Stimulated activated CD4-positive, alpha-beta T cell treated with anti-CD3 and anti-CD28 coated beads, Interleukin-12 subunit alpha, Interleukin-12 subunit beta, amount 100 ng/mL, for 48 hours (primary cell): ENCODE measurements around the gene MYH11.
"Not testable (repeated sequence)": the region's sequence is repeated elsewhere in the genome, so short reads cannot be mapped to it uniquely, and the experiment has no call there.

ENCODE experiments used
- DNase-seq, 3 donors: peaks; one replicate each; pipeline ENCODE4 v3.0.0-alpha.2; 2020; ENCODE audit warnings: low read depth in 2 of 3, low spot score in 1 of 3

The MYH11 gene

DNA sequence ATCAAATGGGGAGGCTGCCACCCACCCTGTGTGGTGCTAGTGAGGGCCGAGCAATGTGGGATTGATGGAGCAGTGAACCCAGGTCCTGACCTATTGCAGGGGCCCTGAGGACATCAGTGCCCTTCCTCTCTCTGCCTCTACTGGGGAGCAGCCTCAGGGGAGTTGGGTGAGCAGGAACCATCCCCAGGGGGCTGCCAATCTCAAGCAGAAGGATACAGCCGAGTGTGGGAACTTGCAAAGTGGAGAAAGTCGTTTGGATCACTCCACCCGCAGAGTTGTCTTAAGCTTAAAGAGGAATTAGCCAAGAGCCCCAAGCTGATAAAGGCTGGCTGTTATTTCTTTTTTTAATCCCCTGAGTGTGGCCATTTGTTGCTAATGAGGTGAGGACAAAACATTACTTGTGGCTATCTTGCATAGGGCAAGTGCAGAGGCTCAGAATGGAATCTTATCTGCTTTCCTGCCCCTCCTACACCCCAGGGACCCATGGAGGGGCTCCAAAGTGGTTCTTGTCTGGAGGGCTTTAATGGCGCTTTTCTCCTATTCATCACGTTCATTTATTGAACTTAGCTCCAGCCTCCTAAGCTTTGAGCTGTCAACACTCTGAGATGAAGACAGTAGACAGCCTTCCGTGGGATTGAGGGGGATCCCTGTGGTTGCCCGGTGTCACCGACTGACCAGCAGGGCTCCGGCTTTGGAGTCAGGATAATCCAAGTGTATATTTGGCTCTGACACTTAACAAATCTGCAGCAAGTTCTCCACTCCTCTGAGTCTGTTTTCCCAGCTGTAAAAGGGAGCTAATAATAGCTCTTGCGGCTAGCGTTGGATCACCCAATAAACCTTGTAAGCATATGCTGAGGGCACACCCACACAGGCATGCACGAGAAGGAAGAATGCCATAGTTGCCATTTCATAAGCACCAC, 45.1 kb downstream of the MYH11 start:
- no peak for DNase-seq

DNA sequence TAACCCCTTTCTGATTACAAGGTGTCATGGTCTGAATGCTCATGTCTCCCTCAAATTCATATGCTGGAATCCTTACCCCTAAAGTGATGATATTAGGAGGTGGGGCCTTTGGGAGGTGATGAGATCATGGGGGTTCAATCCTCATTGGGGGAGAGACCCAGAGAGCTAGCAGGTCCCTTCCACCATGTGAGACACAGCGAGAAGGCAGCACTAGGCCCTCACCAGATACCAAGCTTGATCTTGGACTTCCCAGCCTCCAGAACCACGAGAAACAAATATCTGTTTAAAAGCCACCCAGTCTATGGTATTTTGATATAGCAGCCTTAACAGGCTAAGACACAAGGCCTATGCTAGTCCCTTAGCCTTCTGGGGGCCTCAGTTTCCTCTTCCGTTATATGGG, 45.9 kb downstream of the MYH11 start:
- DNase-seq, result no peak

DNA sequence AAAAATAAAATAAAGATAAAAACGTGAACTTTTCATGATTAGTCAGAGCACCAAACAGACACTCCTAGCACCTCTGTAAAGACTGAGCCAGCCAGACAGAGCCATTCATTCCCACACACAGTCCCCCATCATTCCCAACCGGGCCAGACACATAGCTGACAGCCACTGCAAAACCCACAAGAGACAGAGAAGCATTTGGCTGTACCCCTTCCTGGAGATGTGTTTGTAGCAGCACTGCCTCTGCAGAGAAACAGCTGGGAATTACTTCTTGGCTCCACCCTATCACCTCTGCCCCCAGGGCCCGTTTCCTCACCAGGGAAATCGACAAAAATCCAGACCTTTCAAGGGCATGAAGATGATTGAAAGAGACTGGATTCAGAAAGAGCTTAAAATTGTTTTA, 46.4 kb downstream of the MYH11 start:
- DNase-seq, result no peak

GRCh38 chr16:15809297-15809696, 47.5 kb downstream of the MYH11 start:
- DNase-seq, result not testable (repeated sequence)

DNA sequence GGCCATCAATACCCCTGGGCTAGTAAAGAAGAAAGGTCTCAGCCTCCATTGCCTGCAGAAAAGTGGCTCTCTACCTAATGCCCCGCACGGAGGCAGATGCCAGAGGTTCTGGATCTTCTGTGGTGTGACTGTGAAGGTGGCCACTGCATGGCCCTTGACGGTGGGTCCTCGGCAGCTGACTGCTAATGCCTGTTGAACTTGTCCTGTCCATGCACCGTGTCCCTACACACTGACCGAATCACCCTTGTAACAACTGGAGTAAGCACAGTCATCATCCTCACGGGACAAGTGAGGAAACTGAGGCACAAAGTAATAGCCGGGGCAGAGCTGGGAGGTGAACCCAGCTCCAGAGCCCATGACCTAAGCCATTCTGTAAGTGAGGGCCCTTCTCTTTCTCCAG, 48.8 kb downstream of the MYH11 start:
- DNase-seq, result no peak

DNA sequence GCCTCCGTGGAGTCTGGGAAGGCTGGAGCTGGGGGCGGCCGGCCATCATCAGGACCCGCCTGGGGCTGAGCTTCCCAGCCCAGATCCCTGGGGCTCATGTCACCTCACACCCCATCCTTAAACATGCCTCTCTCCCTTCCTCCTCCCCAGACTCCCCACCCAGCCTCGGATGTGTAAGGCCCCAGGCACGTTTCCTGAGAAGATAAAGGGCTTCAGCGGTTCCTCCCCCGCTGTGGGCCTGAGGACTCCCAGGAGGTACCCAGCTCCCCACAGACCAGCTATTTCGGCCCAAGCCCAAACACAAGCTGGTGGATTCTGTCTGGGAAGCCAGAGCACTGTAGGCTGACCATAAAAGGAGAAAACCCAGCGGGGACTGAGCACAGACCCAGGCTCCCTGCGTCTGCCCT, 49.2 kb downstream of the MYH11 start:
- DNase-seq, result no peak

- DNase-seq, result no peak
Measured at GRCh38 chr16:15803618-15804017, 53.2 kb downstream of the MYH11 start.

GRCh38 chr16:15799851-15800495, 56.9 kb downstream of the MYH11 start:
- no peak for DNase-seq

DNA sequence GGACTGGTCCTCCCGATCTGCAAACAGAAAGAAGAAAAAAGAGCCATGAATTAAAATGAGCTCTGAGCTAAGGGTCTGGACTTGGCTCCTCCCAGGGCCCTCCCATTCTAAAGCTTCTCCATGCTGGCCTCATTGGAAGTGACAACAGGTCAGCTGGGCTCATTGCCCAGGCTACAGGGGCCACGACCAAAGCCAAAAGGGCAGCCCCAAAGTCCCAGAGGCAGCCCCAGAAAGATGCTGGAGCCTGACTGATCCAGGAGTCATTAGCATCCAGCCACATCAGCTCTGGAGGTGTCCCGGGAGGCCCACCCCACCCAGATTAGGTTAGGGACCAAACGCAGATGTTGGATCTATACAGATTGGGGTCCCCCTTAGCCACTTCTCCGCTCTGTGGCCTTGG, 58.2 kb downstream of the MYH11 start:
- no peak for DNase-seq

DNA sequence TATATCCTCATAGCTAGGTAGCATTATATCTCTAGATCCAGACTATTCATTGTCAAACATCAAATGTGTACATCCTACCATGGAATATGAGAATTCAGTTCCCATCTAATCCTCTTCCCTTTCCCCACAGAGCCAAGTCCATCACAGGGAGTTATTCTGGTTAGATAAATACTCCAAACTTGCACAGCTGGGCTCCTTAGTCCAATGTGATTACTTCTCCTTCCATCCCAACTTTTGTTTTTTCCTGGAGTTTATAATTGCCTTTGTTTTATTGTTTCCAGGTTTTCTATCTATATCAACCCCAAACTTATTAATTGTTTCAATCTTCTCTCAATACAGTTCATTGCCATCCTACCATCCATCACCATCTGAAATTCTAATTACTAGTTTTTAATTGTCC, 59.9 kb downstream of the MYH11 start:
- DNase-seq, result no peak

GRCh38 chr16:15795615-15796014, 61.2 kb downstream of the MYH11 start:
- no peak for DNase-seq

- DNase-seq, result no peak
Measured at GRCh38 chr16:15792563-15792971, 64.3 kb downstream of the MYH11 start.

DNA sequence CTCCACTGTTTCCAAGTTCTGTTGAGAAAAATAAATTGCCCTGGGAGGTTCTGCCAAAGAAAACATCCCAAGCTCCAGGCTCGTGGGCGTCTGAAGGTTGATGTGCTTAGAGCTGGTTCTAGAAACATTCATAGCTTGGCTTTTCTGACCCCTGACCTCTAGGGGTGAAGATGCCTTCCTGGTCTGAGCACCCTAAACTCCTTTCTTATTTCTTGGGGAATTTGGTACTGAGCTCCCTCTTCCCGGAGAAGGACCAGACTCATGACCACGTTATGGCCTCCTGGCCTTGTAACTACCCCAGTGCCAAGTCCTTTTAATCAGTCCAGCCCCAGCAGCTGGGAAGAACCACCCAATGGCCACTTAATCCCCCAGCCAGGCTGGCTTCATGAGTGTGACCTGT, 66.4 kb downstream of the MYH11 start:
- DNase-seq, result no peak

DNA sequence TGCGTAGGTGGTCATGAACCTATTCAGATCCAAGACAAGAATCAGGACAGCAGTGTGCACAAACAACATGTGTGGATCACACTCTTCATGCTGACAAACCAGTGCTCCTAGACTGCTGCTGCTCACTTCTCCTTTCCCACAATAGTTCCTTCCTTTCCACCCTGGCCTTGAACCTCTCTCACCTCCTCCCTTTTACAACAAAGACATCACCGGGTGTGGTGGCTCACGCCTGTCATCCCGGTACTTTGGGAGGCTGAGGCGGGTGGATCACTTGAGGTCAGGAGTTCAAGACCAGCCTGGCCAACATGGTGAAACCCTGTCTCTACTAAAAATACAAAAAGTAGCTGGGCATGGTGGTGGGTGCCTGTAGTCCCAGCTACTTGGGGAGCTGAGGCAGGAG, 67.0 kb downstream of the MYH11 start:
- DNase-seq, result not testable (repeated sequence)

DNA sequence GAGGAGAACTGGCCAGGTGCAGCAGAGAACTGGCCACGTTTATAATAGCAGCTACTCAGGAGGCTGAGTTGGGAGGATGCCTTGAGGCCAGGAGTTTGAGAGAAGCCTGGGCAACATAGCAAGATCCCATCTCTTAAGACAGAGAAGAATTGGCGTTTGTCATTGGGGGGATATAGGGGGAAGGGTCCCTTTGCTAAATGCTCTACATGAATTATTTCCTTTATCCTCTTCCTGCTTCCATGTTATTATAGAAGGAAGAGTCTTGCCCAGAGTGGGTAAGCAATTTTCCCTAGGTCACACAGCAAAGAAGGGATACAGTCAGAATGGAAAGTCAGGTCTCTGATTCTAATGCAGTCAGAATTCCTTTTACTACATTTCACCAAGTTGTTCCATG, 68.0 kb downstream of the MYH11 start:
- no peak for DNase-seq

GRCh38 chr16:15786501-15786900, 70.3 kb downstream of the MYH11 start:
- DNase-seq, result no peak

GRCh38 chr16:15785386-15786059, 71.3 kb downstream of the MYH11 start:
- DNase-seq, result no peak

DNA sequence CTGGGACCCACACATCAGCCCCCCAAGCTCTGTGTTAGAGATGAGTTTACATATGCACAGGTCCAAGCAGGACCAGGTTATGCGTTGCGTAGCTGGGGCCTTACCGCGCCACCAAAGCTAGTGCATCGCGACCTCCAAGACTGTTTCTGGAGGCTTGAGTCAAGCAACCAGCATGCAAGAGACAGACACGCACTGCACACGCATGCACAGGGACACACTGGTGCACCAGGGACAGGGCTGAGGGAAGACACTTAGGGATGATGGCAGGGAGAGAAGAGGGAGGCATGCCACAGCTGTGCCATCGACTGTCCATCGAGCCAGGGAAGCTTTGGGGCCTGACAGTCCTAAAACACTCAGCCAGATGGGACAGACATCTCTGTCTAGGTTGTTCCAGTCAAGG, 72.8 kb downstream of the MYH11 start:
- no peak for DNase-seq

DNA sequence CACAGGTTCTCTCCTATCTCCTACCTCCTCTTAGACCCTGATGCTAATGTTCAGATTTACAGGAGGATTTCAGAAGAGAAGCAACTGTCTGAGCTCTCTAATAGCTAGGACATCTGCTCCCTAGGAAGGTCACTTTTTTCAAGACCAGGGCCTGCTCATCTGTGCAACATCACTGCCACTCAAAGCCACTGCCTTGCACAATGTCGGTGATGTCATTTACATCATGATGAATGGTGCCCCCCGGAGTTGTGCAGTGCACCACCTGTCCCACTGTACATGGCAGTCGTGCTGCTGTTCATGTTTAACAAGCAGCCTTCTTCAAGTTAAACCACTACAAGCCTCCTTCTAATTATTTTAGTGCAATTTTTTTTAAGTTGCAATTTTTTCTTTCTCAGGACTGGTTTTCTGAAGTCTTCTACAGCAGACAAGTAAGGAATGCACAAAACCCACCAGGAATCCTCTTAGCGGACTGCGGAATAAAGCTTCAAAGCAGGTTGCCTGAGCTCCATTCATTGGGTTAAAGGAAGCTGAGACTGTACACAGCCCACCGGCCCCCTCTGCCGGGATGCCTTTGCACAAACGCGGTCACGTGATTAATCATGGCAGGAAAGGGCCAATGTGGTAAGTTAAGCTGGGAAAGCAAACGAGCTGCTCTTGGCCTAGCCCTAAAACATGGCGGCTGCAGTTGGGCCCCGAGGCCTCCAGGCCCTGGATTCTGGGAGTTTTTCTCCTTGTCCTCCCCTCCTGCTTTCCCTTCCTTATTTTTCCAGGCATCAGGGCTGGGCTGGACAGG, 74.1 kb downstream of the MYH11 start:
- no peak for DNase-seq

DNA sequence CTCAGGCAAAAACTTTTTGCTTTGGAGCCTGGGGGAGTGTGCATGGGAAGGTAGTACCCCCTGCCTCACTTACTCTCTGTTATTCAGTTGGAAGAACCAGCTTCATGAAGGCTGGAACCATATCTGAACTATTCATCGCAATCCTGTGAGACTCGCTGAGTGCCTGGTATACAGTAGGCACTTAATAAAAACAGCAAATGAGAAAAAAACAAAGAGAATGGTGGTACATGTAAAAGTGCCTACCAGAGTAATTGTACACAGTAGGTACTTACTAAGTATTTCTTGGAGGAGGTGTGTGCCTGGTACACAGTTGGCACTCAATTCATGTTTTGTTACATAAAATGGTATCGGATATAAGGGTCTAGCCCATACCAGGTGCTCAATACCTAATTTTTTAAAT, 75.2 kb downstream of the MYH11 start:
- no peak for DNase-seq

DNA sequence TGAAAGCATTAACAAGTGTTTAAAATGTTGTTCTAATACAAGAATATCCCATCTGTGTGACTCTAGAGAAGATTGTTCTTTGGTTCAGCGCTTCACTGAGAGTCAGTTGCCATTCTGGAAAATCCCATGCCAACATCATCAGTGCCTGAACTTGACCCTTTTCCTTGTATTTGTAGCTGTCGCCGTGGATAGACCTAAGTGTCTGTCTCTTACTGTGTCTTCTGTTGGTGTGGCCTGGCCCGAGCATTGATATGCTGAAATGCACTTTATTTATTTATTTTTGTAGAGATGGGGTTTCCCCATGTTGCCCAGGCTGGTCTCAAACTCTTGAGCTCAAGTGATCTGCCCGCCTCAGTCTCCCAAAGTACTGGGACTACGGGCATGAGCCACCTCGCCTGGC, 76.0 kb downstream of the MYH11 start:
- DNase-seq, result no peak
